ENCODE measurements around the gene RHOT2.

Gene RHOT2

DNA sequence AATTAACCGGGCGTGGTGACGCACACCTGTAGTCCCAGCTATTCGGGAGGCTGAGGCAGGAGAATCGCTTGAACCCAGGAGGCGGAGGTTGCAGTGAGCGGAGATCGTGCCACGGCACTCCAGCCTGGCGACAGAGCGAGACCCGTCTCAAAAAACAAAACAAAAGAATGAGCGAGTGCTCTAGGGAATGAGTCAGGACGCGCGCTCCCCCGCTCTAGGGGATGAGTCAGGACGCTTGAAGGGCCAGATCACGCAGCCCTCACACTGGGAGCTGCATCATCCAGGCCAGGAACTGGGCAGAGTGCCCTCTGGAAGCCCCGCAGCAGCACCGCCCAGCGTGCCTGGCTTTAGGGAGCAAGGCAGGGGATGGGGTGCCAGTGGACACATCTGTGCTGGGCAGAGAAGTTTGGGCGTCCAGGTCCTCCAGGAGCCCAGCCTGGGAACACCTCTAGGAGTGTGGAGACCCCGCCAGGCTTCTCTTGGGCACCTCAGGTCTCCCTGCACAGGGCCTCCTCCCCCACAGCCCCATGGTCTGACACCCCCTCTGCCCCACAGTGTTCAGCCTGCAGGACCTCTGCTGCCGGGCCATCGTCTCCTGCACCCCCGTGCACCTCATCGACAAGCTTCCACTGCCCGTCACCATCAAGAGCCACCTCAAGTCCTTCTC lies 41.0 kb upstream of the RHOT2 start:
- no peak for FAIRE-seq
- DNase-seq (ENCODE audit: insufficient read length, low spot score), result no peak

DNA sequence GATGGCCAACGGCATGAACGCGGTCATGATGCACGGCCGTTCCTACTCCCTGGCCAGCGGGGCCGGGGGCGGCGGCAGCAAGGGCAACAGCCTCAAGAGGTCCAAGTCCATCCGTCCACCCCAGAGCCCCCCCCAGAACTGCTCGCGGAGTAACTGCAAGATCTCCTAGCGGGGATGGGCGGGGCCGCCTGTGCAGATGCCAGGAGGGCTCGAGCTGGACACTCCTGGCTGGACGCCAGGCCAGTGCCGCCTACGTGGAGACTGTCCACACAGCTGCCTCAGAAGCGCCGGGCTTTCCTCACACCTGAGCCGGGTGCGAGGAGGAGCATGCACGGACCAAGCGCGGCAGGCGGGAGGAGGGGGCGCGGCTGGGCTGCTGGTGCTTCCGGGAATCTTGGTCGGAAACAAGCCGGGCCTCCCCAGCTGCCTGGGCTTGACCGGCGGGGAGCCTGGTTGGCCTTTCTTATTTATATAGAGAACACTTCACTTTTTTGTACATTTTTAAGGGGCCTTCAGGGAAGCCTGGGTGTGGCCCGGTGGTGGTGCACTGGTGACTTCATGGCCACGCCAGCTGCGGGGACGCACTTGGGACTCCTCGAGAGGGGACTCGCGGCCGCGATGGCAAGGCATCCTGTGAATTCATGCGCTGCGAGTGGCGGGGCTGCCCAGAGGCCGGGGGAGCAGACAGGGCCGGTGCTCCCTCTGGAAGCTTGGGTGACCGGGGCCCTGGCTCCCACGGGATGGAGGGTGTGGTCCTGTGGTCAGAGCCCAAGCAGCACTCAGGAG lies 40.3 kb upstream of the RHOT2 start:
- FAIRE-seq (no peak), DNase-seq (ENCODE audit: insufficient read length, low spot score) (no peak)
- TF ChIP-seq POLR2AphosphoS5 (IDR thresholded peaks at IDR 0.05; ENCODE audit: low read depth, low read length), result no peak

More for the DNA sequence above, 41.0 kb upstream of the RHOT2 start:
- TF ChIP-seq POLR2A (IDR thresholded peaks at IDR 0.05; ENCODE audit: low read depth, low read length) (no peak), SPI1 (IDR thresholded peaks at IDR 0.05; ENCODE audit: low read depth, low read length) (no peak), POLR2AphosphoS5 (IDR thresholded peaks at IDR 0.05; ENCODE audit: low read depth, low read length) (no peak), TAF1 (IDR thresholded peaks at IDR 0.05; ENCODE audit: low read depth, low read length) (no peak), POU2F2 (IDR thresholded peaks at IDR 0.05; ENCODE audit: low read depth, low read length) (no peak), PAX5 (IDR thresholded peaks at IDR 0.05; ENCODE audit: insufficient read depth, low read length, severe bottlenecking) (no peak)

DNA sequence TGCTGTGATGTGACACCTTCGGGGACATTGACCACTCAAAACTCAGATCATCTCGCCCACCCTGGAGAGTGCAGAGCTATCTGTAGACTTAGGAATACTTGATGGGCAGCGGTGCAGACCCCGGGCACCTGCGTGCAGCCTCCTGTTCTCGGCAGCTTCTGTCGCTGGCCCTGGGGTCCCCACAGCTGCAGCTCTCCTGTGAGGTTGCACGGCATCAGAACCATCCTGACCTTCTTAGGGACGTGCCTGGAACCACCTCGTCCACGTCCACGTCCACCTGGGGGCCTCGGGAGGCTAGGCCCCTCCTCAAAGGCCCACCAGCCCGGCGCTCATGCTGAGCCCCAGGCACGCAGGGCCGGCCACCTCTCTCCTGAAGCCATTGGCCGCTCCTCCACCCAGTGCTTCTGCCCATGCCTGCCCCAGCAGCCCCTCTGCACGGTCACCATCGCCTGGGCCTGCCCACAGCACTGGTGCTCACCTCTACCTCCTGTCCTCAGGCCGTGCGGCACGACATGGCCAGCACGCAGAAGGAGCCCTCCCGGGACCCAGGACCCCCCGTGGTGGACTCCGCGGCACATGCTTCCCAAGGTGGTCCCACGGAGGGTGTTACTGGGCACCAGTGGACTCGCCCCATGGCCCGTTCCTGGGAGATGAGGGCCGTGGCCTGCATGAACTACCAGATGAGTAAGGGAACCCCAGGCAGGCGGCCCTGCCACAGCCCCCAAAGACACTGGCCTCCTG lies 39.4 kb upstream of the RHOT2 start:
- FAIRE-seq, result no peak
- no peak for TF ChIP-seq TAF1 (IDR thresholded peaks at IDR 0.05; ENCODE audit: low read depth, low read length)
- no peak for TF ChIP-seq SPI1 (IDR thresholded peaks at IDR 0.05; ENCODE audit: low read depth, low read length)
- TF ChIP-seq POLR2A (IDR thresholded peaks at IDR 0.05; ENCODE audit: low read depth, low read length), result no peak
- TF ChIP-seq PAX5 (IDR thresholded peaks at IDR 0.05; ENCODE audit: insufficient read depth, low read length, severe bottlenecking), result no peak
- no peak for TF ChIP-seq POLR2AphosphoS5 (IDR thresholded peaks at IDR 0.05; ENCODE audit: low read depth, low read length)
- no peak for TF ChIP-seq POU2F2 (IDR thresholded peaks at IDR 0.05; ENCODE audit: low read depth, low read length)
- no peak for DNase-seq (ENCODE audit: insufficient read length, low spot score)

DNA sequence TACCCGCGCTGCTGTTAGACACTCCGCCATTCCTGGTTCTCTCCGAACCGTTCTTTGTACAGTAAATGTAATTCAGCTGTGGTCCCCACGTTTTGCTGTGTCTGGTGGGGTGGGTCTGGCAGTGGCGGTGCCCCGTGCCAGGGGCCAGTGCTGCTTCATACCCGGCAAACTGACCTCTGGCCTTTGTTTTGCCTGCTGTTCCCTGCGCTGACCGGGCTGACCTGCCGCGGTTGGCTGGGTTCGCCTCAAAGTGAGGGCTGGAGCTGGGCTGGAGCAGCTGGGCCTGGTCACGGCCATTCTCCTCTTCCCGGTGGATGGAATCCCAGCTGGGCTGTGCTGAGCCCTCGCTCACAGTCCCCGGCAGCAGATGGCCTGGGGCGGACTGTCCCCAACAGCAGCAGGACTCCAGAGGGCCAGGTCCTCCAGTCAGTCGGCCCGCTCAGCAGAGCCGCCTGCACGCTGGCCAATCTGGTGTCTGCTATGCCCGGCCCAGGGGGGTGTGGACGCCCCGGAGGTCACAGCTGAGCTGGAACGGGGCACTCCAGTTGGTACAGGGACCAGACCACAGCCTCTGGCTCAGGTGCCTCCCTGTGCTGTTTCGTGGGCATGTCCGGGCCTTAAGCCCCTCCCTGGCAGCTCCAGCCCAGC lies 38.6 kb upstream of the RHOT2 start:
- no peak for DNase-seq (ENCODE audit: insufficient read length, low spot score)
- TF ChIP-seq POU2F2 (IDR thresholded peaks at IDR 0.05; ENCODE audit: low read depth, low read length) (no peak), SPI1 (IDR thresholded peaks at IDR 0.05; ENCODE audit: low read depth, low read length) (no peak), PAX5 (IDR thresholded peaks at IDR 0.05; ENCODE audit: insufficient read depth, low read length, severe bottlenecking) (no peak), POLR2AphosphoS5 (IDR thresholded peaks at IDR 0.05; ENCODE audit: low read depth, low read length) (no peak), POLR2A (IDR thresholded peaks at IDR 0.05; ENCODE audit: low read depth, low read length) (no peak), TAF1 (IDR thresholded peaks at IDR 0.05; ENCODE audit: low read depth, low read length) (no peak)
- no peak for FAIRE-seq

DNA sequence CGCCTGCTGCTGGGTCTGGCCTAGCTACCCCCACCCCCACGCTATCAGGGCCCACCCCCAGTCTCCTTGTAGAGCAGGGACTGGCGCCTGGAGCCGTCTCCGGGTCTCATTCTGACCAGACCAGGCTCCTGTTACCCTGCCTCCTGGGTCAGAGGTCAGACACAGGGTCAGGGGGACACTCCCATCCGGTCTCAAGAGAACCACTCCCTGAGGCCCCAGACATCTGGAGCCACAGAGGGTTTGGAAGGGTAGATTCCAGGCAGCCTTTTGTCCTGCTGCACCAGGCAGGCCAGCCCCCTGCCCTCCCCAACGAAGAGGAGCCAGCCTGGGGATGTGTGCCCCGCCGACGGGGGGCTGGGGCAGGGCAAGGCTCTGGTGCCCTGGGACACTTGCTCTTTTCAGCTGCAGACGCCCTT lies 38.1 kb upstream of the RHOT2 start:
- TF ChIP-seq POLR2A (IDR thresholded peaks at IDR 0.05; ENCODE audit: low read depth, low read length) (no peak), PAX5 (IDR thresholded peaks at IDR 0.05; ENCODE audit: insufficient read depth, low read length, severe bottlenecking) (no peak), SPI1 (IDR thresholded peaks at IDR 0.05; ENCODE audit: low read depth, low read length) (no peak), POLR2AphosphoS5 (IDR thresholded peaks at IDR 0.05; ENCODE audit: low read depth, low read length) (no peak), TAF1 (IDR thresholded peaks at IDR 0.05; ENCODE audit: low read depth, low read length) (no peak), POU2F2 (IDR thresholded peaks at IDR 0.05; ENCODE audit: low read depth, low read length) (no peak)
- no peak for FAIRE-seq
- no peak for DNase-seq (ENCODE audit: insufficient read length, low spot score)

DNA sequence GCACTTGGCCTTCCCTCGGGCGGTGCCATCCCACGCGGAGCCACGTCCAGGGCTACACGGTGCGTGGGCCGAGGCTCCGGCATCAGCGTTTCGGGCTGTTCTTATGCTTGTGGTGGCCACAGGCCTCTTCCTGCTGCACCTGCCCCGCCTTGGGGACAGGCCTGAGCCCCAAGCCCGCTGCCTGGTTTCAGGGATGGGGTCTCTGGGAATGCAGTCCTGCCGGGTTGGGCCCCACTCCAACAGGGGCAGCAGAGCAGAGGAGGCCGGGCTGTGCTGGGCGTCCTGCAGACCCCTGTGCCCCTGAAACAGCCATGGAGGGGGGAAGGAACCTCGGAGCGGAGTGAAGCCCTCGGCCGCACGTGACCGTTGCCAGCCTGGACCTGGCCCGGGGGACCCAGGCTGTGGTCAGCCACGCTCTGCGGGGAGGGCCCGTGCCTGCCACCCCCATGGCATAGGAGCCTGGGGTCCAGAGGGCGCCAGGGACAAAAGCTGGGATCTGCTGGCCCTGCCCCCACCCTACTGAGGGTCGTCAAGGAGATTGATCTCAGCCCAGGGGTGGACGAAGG lies 37.6 kb upstream of the RHOT2 start:
- TF ChIP-seq POU2F2 (IDR thresholded peaks at IDR 0.05; ENCODE audit: low read depth, low read length) (no peak), POLR2AphosphoS5 (IDR thresholded peaks at IDR 0.05; ENCODE audit: low read depth, low read length) (no peak), TAF1 (IDR thresholded peaks at IDR 0.05; ENCODE audit: low read depth, low read length) (no peak), SPI1 (IDR thresholded peaks at IDR 0.05; ENCODE audit: low read depth, low read length) (no peak), POLR2A (IDR thresholded peaks at IDR 0.05; ENCODE audit: low read depth, low read length) (no peak), PAX5 (IDR thresholded peaks at IDR 0.05; ENCODE audit: insufficient read depth, low read length, severe bottlenecking) (no peak)
- no peak for FAIRE-seq
- DNase-seq (ENCODE audit: insufficient read length, low spot score), result no peak

DNA sequence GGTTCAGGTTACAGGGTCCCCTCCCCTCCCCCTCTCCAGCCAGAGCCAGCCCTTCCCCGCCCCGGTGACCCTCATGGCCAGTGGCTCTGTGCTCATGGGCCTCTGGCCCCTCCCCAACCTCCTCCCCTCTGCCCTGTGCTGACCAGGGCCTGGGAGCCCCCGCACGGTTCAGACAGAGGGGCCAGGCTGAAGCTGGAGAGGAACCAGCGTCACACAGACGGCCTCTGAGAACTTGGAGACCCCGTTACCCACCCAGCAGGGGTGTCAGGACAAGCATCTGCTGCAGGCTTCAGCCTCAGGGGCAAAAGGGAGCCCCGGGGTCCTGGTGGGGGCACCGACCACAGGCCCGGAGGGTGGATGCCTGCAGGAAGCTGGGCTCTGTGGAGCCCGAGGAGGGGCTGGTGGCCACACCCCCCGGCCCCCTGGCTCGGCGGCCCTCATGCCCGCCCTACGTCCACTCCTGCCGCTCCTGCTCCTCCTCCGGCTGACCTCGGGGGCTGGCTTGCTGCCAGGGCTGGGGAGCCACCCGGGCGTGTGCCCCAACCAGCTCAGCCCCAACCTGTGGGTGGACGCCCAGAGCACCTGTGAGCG lies 37.0 kb upstream of the RHOT2 start, which contains the start of gene WFIKKN1:
WFIKKN1 (plus strand) TSS at position 171 of the 591 bp plus-strand sequence; CDS start at position 440, 269 bp downstream.
- DNase-seq (ENCODE audit: insufficient read length, low spot score) (no peak), FAIRE-seq (no peak)
- TF ChIP-seq POU2F2 (IDR thresholded peaks at IDR 0.05; ENCODE audit: low read depth, low read length), result no peak

GRCh38 chr16:631808-632358 lies 36.0 kb upstream of the RHOT2 start:
- TF ChIP-seq POLR2A (IDR thresholded peaks at IDR 0.05; ENCODE audit: low read depth, low read length), result no peak
- TF ChIP-seq POLR2AphosphoS5 (IDR thresholded peaks at IDR 0.05; ENCODE audit: low read depth, low read length), result no peak
- no peak for TF ChIP-seq PAX5 (IDR thresholded peaks at IDR 0.05; ENCODE audit: insufficient read depth, low read length, severe bottlenecking)
- no peak for TF ChIP-seq POU2F2 (IDR thresholded peaks at IDR 0.05; ENCODE audit: low read depth, low read length)
- TF ChIP-seq SPI1 (IDR thresholded peaks at IDR 0.05; ENCODE audit: low read depth, low read length), result no peak
- no peak for TF ChIP-seq TAF1 (IDR thresholded peaks at IDR 0.05; ENCODE audit: low read depth, low read length)
- DNase-seq (ENCODE audit: insufficient read length, low spot score), result no peak
- no peak for FAIRE-seq

Measured in GM12891 (cell line).